ENCODE results near the gene TMEM101.

DNA sequence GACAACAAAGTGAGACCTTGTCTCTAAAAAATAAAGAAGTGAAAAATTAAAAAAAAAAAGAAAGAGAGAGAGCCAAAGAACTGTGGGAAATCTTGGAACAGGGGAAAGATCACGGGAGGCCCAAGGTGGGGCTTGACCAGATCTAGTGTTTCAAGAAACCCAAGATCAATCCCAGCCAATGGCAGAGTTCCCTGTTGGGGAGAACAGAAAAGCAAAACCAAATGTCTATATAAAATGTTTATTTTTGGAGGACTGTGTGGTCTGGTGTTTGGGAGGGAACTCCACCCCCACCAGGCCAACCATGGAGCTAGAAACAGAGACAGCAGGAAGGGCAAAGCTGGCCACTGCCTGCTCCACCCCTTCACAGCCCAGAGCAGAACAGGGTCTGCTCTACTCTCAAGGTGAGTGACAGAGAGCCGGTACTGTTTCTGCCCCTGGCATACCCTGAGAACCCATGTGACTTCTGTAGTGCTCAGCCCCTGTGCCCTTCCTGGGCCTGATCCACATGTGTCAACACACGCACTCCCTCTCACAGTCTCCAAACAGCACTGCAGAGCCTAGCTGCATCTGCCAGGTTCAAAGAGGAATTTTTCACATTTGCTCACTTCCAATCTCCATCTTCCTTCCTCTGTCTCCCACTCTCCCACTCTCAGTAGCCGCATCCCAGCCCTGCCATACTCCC lies 3.7 kb downstream of the TMEM101 start:
- TF ChIP-seq, protein P1, sequence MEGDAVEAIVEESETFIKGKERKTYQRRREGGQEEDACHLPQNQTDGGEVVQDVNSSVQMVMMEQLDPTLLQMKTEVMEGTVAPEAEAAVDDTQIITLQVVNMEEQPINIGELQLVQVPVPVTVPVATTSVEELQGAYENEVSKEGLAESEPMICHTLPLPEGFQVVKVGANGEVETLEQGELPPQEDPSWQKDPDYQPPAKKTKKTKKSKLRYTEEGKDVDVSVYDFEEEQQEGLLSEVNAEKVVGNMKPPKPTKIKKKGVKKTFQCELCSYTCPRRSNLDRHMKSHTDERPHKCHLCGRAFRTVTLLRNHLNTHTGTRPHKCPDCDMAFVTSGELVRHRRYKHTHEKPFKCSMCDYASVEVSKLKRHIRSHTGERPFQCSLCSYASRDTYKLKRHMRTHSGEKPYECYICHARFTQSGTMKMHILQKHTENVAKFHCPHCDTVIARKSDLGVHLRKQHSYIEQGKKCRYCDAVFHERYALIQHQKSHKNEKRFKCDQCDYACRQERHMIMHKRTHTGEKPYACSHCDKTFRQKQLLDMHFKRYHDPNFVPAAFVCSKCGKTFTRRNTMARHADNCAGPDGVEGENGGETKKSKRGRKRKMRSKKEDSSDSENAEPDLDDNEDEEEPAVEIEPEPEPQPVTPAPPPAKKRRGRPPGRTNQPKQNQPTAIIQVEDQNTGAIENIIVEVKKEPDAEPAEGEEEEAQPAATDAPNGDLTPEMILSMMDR (tag by site-specific recombination; IDR thresholded peaks at IDR 0.05) = no peak
- no peak for TF ChIP-seq ZNF830 (tag by site-specific recombination; IDR thresholded peaks at IDR 0.05; ENCODE audit: low read depth)
- TF ChIP-seq, protein P2, sequence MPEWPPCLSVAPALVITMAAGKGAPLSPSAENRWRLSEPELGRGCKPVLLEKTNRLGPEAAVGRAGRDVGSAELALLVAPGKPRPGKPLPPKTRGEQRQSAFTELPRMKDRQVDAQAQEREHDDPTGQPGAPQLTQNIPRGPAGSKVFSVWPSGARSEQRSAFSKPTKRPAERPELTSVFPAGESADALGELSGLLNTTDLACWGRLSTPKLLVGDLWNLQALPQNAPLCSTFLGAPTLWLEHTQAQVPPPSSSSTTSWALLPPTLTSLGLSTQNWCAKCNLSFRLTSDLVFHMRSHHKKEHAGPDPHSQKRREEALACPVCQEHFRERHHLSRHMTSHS (tag by site-specific recombination; IDR thresholded peaks at IDR 0.05) = no peak
- TF ChIP-seq IKZF3 (tag by site-specific recombination; IDR thresholded peaks at IDR 0.05) = no peak
- no peak for TF ChIP-seq MYNN (tag by site-specific recombination; IDR thresholded peaks at IDR 0.05; ENCODE audit: borderline replicate concordance)
- no peak for TF ChIP-seq ZBTB21 (tag by site-specific recombination; IDR thresholded peaks at IDR 0.05)
